IMR-90 (cell line): ENCODE results near the gene PLEKHH1.

Experiments used
- CTCF ChIP-seq: conservative IDR thresholded peaks from 2 replicates; pipeline ENCODE4 v1.5.1; 2012; ENCODE audit warnings: mild to moderate bottlenecking, low read depth, low read length, improper control_type of control experiment
- MAFK ChIP-seq: IDR thresholded peaks from 2 replicates; pipeline ENCODE4 v1.6.1; 2012; ENCODE audit warnings: low read depth, low read length, improper control_type of control experiment
- MAZ ChIP-seq: IDR thresholded peaks from 2 replicates; pipeline ENCODE4 v1.6.1; 2012; ENCODE audit warnings: low read depth, mild to moderate bottlenecking, low read length, improper control_type of control experiment, moderate library complexity, borderline replicate concordance

- TF ChIP-seq CTCF (no peak), MAFK (no peak), MAZ (no peak)
These were observed 6.9 kb upstream of the PLEKHH1 start for GRCh38 chr14:67526181-67526580.
